Measurements from ENCODE around the gene GPR107.
A peak's percentile ranks its signal among the peaks of the same experiment; 100 is the strongest.

Gene GPR107

GRCh38 chr9:130112538-130113151 is 58.9 kb downstream of the GPR107 start:
- peak; percentile 29 for DNase-seq

GRCh38 chr9:130114741-130115140 is 61.0 kb downstream of the GPR107 start:
- no peak for DNase-seq

- DNase-seq = no peak
These were observed 62.6 kb downstream of the GPR107 start for GRCh38 chr9:130116346-130116745.

- no peak for DNase-seq
These were observed 63.7 kb downstream of the GPR107 start for GRCh38 chr9:130117376-130117775.

- DNase-seq = no peak
These were observed 64.3 kb downstream of the GPR107 start for GRCh38 chr9:130117816-130118632.

GRCh38 chr9:130118841-130119518 is 65.3 kb downstream of the GPR107 start:
- DNase-seq = no peak

GRCh38 chr9:130119519-130120298 is 66.0 kb downstream of the GPR107 start:
- DNase-seq = no peak

GRCh38 chr9:130120299-130120587 is 66.5 kb downstream of the GPR107 start:
- DNase-seq = no peak

- DNase-seq = no peak
These were observed 67.1 kb downstream of the GPR107 start for GRCh38 chr9:130120832-130121231.

GRCh38 chr9:130122456-130122855 is 68.8 kb downstream of the GPR107 start:
- DNase-seq = no peak

GRCh38 chr9:130124085-130124860 is 70.6 kb downstream of the GPR107 start:
- no peak for DNase-seq

GRCh38 chr9:130126721-130127433 is 73.2 kb downstream of the GPR107 start:
- no peak for DNase-seq

GRCh38 chr9:130128251-130128650 is 74.5 kb downstream of the GPR107 start:
- DNase-seq = peak; percentile 88

- peak; percentile 86 for DNase-seq
These were observed 75.2 kb downstream of the GPR107 start for GRCh38 chr9:130128733-130129431.

GRCh38 chr9:130129432-130130061 is 75.8 kb downstream of the GPR107 start:
- no peak for DNase-seq

GRCh38 chr9:130132746-130133145 is 79.0 kb downstream of the GPR107 start:
- no peak for DNase-seq

- DNase-seq = no peak
These were observed 83.5 kb downstream of the GPR107 start for GRCh38 chr9:130137081-130137640.

GRCh38 chr9:130137641-130138081 is 84.0 kb downstream of the GPR107 start:
- DNase-seq = no peak

- no peak for DNase-seq
These were observed 84.5 kb downstream of the GPR107 start for GRCh38 chr9:130138171-130138653.

GRCh38 chr9:130138791-130139190 is 85.1 kb downstream of the GPR107 start:
- DNase-seq = no peak

Measured in CD4-positive, alpha-beta T cell treated with Interleukin-4 for 4 hours (primary cell).